Breast epithelium (tissue), 4 donors: Measurements from ENCODE around the gene ZNF384. TPM values are rescaled to one million over a fixed set of nuclear protein-coding genes. Genes with fewer than 3 reads are reported as not detected.

Experiments used
- DNase-seq, 2 donors: peaks; one replicate each; pipeline ENCODE4 v3.0.0-alpha.2; 2019; ENCODE audit warnings: low spot score in 2 of 2
- H3K27ac ChIP-seq, 2 donors: fragments of 200-600 bp; sonication (generic) in 1 of 2; one replicate each; pipeline ENCODE4 v1.5.1; 2016 to 2019; ENCODE audit warnings: mild to moderate bottlenecking in 1 of 2
- H3K27me3 ChIP-seq, 2 donors: fragments of 200-600 bp; sonication (generic) in 1 of 2; one replicate each; pipeline versions ENCODE4 v1.5.1 to v1.6.0; 2017 to 2019; ENCODE audit warnings: control low read depth in 1 of 2, mild to moderate bottlenecking in 1 of 2
- H3K36me3 ChIP-seq: fragments of 200-600 bp; one replicate; pipeline ENCODE4 v1.5.1; 2019
- H3K4me1 ChIP-seq, 2 donors: fragments of 200-600 bp; sonication (generic); one replicate each; pipeline ENCODE4 v1.5.1; 2016 to 2019; ENCODE audit warnings: control low read depth in 1 of 2
- H3K4me3 ChIP-seq, 3 donors: fragments of 200-600 bp; sonication (generic); 1 replicate in 2 of 3; 2 replicates in 1 of 3; pipeline ENCODE4 v1.5.1; 2016 to 2019; ENCODE audit warnings: mild to moderate bottlenecking in 3 of 3, moderate library complexity in 2 of 3
- H3K9me3 ChIP-seq, 2 donors: fragments of 200-600 bp; sonication (generic) in 1 of 2; one replicate each; pipeline ENCODE4 v1.5.1; 2016 to 2019; ENCODE audit warnings: control low read depth in 1 of 2
- CTCF ChIP-seq, 3 donors: fragments of 450-650 bp; IDR thresholded peaks; one replicate each; pipeline ENCODE4 v1.5.1; 2016 to 2017; ENCODE audit warnings: antibody characterized with exemption in 3 of 3, mild to moderate bottlenecking in 3 of 3, moderate library complexity in 3 of 3
- POLR2A ChIP-seq: fragments of 450-650 bp; IDR thresholded peaks from one replicate; pipeline ENCODE4 v1.6.1; 2016; ENCODE audit warnings: antibody characterized with exemption, mild to moderate bottlenecking, moderate library complexity
- POLR2AphosphoS5 ChIP-seq, 3 donors: sonication (generic); formaldehyde crosslinking; IDR thresholded peaks; one replicate each; pipeline ENCODE4 v1.6.1; 2017; ENCODE audit warnings: antibody characterized with exemption in 3 of 3
- intact Hi-C: fragments of 100-400 bp; cut with DNase I; formaldehyde crosslinking; loops from one replicate; pipeline ENCODE4 v1.15.1; 2023; ENCODE audit warnings: low total_unique reads
- total RNA-seq, 3 donors: library from RNA; depleted of rRNA; stranded (reverse); fragments of >200 nt; gene quantifications; one replicate each; pipeline ENCODE4 v1.1.0, GENCODE V29; 2016

The ZNF384 gene
- total RNA-seq, 3 donors from 2014 or later = 34.4 to 57.0 (median 49.5) TPM

GRCh38 chr12:6630736-6631135, 58.4 kb downstream of the ZNF384 start:
- no peak overlapping the region for H3K4me3 ChIP-seq
- H3K36me3 ChIP-seq = no peaks in the 10 kb centered on the region
- intact Hi-C loops = no loop called here
- H3K9me3 ChIP-seq = no peaks in the 10 kb centered on the region
- TF ChIP-seq POLR2A = no peak
- TF ChIP-seq POLR2AphosphoS5 (IDR thresholded peaks at IDR 0.05) = no peak
- no peak overlapping the region for H3K27ac ChIP-seq
- peaks cover 0 to 6% of the 10 kb centered on the region in 2 donors for H3K4me1 ChIP-seq
- DNase-seq = no peak
- no peaks in the 10 kb centered on the region for H3K27me3 ChIP-seq

- H3K4me1 ChIP-seq = peaks cover 0 to under 1% of the 10 kb centered on the region in 2 donors
- H3K27me3 ChIP-seq = no peaks in the 10 kb centered on the region
- intact Hi-C loops = no loop called here
- H3K9me3 ChIP-seq = no peaks in the 10 kb centered on the region
- no peak for DNase-seq
- H3K36me3 ChIP-seq = no peaks in the 10 kb centered on the region
- no peak overlapping the region for H3K4me3 ChIP-seq
- no peak for TF ChIP-seq CTCF (IDR thresholded peaks at IDR 0.05)
- H3K27ac ChIP-seq = no peak overlapping the region
These were observed 61.6 kb downstream of the ZNF384 start for GRCh38 chr12:6627616-6628015.

GRCh38 chr12:6626654-6627283, 62.4 kb downstream of the ZNF384 start:
- no peak overlapping the region for H3K4me3 ChIP-seq
- TF ChIP-seq CTCF (IDR thresholded peaks at IDR 0.05) (no peak), POLR2AphosphoS5 (IDR thresholded peaks at IDR 0.05) (no peak), POLR2A (no peak)
- no peak overlapping the region for H3K27ac ChIP-seq
- no peak for DNase-seq
- H3K36me3 ChIP-seq = no peaks in the 10 kb centered on the region
- H3K9me3 ChIP-seq = no peaks in the 10 kb centered on the region
- no peaks in the 10 kb centered on the region for H3K27me3 ChIP-seq
- H3K4me1 ChIP-seq = no peaks in the 10 kb centered on the region
- intact Hi-C loops = no loop called here

DNA sequence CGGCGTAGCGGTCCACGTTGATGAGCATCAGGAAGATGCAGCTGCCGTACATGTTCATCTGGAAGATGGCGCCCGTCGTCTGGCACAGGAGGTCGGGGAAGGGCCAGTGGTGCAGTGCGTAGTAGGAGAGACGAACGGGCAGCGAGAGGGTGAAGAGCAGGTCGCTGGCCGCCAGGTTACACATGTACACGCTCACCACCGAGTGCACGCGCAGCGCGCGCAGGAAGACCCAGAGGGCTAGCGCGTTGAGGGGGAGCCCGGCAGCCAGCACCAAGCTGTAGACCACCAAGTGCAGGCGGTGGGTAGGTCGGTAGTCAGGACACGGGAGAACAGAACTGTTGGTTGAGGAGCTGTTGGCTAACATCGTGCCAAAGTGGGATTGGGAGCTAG, 68.3 kb downstream of the ZNF384 start:
- Histone ChIP-seq H3K4me1 (no peaks in the 10 kb centered on the region), H3K9me3 (no peaks in the 10 kb centered on the region), H3K27me3 (no peaks in the 10 kb centered on the region), H3K36me3 (no peaks in the 10 kb centered on the region), H3K27ac (no peak overlapping the region), H3K4me3 (peak overlapping the region in 1 of 3 donors; percentile 39)
- no peak for DNase-seq
- intact Hi-C loops = no loop called here
- TF ChIP-seq POLR2A = no peak
- TF ChIP-seq POLR2AphosphoS5 (IDR thresholded peaks at IDR 0.05) = no peak

DNA sequence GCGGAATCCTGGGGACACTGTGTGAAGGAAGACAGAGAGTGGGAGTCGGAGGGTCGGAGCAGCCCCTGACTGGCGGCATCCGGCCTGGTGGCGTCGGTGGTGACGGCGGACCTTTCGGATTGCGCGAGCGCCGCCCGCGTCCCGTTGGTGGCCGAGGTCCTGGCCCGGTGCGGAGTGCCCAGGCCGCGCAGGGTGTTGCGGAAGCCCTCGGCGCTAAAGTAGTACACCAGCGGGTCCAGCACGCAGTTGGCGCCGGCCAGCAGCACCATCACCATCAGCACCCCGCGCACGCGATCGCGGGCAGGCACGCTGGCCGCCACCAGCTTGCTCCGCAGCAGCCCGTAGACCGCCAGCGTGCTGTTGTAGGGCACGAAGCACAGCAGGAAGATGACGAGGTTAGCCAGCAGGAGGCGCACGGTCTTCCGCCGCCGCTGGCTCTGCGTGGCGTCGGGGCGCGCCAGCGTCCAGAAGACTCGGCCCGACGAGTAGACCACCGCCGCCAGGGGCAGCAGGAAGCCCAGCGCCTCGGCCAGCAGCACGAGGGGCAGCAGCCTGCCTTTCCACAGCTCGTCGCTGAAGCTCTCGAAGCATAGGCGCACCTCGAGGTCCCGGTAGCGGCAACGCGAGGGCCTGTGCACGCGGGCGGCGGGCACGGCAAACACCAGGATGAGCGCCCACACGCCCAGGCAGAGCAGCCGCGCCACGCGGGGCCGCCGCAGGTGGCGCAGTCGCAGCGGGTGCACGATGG, 68.9 kb downstream of the ZNF384 start:
- peak overlapping the region in 2 of 3 donors; percentile 16 to 39 for H3K4me3 ChIP-seq
- no peak overlapping the region for H3K27ac ChIP-seq
- TF ChIP-seq POLR2A = no peak
- TF ChIP-seq CTCF (IDR thresholded peaks at IDR 0.05) = peak in 1 of 3 donors; percentile 19
- TF ChIP-seq POLR2AphosphoS5 (IDR thresholded peaks at IDR 0.05) = no peak
- H3K36me3 ChIP-seq = no peaks in the 10 kb centered on the region
- intact Hi-C loops = no loop called here
- no peaks in the 10 kb centered on the region for H3K9me3 ChIP-seq
- DNase-seq = no peak
- H3K27me3 ChIP-seq = no peaks in the 10 kb centered on the region
- H3K4me1 ChIP-seq = no peaks in the 10 kb centered on the region
